ENCODE measurements around the gene USP31.
"Not testable (repeated sequence)": the region's sequence is repeated elsewhere in the genome, so short reads cannot be mapped to it uniquely, and the experiment has no call there.

The USP31 gene

DNA sequence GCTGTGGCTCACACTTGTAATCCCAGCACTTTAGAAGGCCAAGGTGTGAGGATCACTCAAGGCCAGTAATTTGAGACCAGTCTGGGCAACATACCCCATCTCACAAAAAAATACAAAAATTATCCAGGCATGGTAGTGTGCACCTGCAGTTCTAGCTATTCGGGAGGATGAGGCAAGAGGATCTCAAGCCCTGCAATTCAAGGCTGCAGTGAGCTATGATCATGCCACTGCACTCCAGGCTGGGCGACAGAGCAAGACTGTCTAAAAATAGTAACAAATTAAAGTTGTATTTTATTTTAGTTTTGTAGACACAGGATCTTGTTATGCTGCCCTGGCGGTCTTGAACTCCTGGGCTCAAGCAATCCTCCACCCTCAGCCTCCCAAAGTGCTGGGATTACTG lies 18.2 kb downstream of the USP31 start:
- no peak for DNase-seq

DNA sequence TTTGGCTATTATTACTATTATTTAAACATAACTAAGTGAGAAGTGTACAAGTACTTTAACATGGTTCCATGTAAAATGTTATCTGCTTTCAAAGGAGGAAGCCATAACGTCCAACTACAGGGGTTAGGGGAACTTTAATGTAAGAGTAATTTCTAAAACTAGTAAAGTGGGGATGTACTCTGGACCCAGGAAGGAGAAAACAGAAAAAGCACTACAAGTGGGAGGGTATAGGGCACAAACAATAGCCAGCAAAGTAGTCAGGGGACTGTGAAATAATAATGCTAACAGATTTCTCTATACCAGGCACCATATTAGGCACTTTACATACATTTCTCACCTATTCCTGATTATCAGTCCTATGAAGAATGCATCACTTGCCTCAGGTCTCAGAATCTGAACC lies 19.6 kb downstream of the USP31 start:
- no peak for DNase-seq

DNA sequence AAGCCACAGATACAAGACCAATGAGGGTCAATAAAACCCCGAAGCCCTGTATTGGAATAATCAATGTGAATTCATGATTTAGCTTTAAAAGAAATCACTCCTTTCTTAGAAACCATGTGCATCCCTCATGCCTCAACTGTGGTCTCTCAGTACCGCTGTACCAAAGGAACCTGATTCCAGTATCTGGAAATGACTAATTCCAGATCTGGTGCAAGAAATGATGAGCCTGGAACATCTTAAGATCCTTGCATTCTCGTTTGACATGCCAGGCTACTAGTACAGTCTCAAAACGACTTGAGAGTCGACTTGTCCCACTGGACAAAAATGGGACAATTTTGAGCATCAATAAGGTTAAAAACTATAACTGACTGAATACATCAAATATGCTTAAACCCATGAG lies 21.2 kb downstream of the USP31 start:
- no peak for DNase-seq

DNA sequence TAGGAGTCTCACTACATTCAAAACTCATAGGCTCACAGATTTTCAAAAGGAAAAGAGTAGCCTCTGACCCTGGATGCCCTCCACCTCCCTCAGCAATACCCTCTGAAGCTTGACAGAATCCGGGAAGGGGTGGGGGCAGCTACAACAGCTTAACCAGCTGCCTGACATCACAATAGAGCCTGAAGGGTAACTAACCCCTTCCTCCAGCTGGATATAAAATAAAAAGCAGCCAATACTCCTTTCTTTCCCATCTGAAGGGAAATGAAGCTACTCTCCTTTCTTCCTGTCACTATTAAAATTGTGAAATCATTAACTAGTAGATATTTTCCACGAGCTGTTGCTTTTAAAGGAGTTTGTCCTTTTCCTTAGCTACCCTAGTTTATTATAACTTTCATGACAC lies 24.0 kb downstream of the USP31 start:
- DNase-seq = no peak

DNA sequence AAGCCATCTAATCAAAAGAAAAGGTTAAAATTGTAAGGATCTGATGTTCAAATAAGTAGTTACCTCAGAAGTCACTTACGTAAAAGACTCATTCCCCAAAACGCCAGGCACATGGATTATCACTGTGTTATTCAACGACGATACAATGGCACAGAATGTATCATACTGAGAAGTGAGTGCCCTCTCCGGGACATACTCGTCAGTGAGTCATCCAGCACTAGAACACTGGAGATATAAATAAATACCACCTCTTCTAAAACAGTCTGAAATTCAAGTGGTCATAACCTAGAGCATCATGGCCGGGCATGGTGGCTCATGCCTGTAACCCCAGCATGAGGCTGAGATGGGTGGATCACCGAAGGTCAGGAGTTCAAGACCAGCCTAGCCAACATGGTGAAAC lies 24.9 kb downstream of the USP31 start:
- no peak for DNase-seq

DNA sequence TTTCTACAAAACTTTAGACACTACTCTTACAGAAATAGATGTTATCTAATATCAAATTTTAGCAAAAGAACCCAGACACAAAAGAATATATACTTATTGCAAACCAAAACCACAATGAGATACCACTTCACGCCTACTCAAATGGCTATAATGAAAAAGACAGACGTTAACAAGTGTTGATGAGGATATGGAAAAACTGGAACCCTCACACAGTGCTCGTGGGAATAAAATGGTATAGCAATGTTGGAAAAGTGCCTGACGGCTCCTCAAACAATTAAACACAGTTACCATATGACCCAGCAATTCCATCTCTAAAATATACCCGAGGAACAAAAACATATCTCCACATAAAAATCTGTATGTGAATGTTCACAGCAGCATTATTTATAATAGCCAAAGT lies 27.1 kb downstream of the USP31 start:
- no peak for DNase-seq

DNA sequence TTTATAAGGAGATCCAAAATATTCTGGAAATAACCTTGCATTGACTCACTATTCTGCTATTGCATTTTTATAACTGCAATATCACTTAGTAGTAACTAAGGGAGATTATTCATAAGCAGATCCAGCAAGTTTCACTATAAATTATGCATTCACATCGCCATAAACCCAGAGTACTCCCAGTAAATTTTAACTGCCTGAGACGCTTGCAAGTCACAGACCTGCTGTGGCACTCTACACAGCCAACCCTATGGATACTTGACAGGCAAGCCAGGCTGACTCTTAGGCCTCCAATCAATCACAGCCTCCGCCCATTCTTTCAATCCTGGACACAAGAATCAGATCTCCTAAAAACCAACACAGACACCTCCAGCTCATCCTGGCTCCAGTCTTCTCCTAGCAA lies 28.2 kb downstream of the USP31 start:
- no peak for DNase-seq

DNA sequence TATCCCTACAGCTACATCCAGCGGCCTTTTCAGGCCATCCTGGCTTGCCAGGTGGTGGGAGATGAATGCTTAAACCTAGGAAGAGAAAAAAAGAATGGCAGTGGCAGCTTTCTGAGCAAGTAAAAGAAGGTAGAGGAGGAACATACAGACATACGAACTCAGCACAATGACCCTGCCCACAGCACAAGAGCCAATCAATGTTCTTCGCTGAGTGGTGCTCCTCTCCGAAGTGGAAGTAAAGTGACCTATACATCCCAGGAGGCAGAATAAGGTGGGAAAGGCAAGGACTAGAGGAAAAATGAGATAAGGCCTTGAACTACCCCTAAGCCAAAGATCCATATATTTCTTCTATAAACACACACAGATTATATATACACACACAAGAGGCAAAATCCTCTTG lies 28.7 kb downstream of the USP31 start:
- no peak for DNase-seq

DNA sequence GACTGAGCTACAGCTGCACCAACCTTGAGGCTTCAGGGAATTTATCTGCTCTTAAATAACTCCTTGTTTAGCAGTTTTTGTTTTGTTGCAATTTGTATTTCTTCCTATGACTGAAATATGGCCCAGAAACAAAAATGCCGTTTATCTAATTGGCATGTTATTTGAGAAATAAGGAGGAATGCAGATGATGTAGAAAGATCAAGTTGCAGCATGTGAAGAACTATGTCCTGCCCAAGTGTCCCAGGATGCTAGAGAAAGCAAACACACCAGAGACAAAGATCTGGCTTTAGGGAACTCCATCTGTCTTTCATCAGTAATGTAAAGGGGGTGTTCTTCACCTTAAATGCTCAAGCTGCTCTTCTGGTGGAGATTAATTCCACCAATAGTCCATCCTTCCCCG lies 29.7 kb downstream of the USP31 start:
- no peak for DNase-seq

DNA sequence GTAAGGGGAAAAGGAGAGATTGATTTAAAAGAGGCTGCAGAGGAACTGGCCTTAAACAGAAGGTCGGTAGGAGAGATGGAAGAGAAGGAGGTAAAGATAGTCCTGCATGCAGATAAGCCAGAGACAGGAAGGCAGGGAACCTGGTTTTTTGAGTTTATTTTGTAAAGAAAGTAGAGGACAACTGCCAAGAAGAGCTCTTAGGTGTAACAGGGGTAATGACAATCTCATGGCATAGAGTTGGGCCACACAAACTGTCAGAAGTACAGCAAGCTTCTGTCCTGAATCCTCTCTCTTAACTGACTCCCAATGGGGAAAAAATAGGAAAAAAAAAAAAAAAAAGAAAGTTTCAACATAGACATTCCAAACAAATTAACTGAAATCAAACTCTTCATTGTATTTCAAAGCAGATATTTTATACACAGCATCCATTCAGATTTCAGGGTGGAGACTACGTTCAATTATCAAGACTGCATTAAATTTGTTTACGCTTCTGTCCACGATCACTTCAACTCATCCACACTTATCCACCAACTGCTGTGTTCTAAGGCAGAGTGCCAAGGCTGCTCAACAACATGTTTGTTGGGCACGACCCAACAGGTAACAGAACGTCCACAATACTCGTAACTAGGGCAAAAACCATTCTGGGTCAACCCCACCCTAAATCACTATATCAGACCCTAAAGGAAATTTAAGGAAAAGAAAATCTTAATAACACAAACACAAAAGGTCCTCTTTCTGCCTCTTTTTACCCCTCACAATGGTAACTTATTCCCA lies 34.9 kb downstream of the USP31 start:
- DNase-seq = no peak

DNA sequence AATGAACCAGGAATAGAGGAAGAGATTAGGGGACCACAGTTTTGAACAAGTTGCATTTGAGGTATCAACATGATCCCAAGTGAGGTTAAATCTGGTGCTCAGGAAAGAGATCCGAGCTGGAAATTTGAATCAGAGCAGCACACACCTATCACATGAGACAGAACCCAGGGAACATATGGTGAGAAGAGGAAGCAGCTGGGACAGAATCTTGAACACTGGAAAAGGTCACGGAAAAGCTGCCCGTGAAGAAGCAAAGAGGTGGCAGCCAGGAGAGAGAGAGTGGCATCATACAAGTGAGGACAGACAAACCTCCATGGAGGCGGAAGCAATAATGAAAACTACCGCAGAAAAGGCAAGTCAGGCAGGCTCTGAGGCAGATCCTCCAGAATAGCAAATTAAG lies 36.1 kb downstream of the USP31 start:
- no peak for DNase-seq

DNA sequence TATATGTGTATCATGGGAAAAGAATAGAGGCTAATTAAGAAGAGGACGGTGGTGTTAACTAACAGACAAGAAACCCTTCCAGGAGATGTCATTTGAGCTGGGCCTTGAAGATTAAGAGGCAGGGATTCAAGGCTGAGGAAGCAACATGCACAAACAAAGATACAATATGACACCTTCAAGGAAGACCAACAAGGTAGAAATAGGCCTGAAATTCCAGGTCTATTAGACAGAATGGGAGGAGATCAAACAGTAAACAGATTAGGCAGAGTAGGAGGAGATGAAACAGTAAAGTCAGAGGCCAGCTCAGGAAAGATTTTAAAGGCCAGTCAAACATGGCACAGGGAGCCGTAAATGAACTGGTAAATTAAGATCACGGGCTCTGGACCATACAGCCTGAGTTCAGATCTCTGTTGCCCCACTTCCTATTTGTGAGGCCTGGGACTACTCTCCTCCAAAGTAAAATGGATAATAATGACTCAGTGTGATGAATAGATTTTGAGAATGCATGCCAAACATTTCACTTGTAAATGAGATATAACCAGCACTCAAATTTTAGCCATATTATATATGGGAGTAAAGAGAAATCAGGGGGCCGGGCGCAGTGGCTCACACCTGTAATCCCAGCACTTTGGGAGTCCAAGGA lies 38.9 kb downstream of the USP31 start:
- no peak for DNase-seq

DNA sequence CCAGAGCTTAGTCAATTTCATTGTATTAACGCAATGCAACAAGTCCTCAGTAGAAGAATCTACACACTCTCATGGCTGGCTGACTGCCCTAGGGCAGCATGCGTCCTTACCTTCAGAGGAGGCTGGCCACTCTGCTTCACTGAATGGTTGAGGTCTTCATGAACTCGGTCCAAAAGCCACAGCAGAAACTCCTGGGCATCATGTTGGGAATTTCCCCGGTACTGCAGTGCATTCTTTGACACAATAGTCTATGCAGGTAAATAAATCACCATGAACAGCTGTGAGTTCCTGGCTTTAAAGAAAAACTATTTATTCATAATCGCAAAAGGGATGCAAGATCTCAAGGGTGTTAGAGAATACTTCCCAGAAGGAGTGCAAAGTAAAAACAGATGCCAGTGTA lies 41.3 kb downstream of the USP31 start:
- DNase-seq = no peak

DNA sequence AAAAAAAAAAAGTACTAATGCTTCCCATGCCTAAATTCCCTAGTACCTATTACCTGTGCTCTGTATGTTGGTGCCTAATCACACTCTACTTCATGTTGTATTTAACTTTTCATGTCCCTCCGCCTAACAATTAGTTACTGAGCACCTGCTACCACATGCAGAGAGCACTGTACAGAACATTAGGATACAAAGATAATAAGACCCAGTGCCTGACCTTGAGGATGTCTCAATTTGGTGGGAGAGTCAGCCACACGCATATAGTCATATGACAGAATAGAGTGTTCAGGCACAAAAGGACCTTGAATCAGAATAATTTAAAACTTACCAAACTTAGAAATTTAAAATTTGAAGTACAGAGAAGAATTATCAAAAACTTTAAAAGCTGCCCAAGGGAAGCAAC lies 42.1 kb downstream of the USP31 start:
- no peak for DNase-seq

DNA sequence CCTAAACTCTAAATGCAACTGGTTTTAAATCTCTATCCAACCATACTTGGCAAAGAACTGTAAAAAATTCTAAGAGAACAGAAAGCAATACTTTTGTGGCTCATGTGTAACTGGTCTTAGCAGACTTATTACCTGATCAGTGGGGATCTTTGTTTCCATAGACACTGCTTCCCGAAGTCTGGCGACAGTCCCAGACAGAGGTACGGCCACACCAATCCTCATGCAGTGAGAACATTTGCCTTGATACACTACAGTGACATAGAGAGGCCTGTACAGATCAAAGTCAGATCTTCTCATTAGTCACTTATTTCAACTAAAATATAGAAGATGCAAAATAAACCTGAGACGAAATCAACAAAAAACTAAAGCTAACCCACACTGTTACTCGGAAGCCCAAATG lies 43.9 kb downstream of the USP31 start:
- DNase-seq = no peak

DNA sequence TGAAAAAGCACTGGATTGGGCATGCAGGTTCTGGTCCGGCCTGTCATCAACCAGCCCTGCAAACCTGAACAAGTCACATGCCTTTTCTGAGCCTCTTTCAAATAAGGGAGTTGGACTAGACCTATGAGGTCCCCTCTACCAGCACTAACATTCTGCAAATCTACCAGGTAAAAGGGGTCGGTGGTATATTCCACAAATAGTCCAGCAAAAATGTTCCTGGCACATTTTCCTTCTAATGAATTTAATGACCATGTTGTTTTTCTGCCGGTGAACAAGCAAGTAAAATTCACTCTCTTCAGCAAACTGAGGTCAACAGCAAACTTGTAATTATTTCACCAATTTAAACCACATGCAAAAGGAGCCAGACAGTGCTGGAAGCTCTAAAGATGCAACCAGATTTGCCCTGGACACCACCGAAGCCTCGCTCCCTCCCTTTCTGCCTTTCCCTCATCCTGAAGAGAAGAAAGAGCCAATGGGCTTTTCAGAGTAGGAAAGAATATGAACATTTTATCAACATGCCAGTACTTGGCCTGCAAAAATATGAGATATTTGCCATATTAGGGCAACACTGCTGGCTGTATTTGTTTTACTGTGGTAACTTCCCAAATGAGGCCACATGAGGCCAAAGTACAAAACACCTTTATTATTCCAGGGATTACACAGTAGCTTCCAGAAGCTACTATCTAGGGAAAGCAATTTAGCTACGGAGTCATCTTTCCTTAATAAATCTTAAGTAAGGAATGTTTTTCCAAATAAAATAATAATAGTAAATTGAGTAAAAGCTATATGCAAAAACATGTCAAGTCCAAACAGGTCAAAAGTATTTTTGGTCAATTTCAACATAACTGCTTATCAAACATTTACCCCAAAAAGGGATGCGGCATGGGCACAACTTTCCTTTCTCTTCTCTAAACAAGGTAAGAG lies 45.0 kb downstream of the USP31 start:
- no peak for DNase-seq

DNA sequence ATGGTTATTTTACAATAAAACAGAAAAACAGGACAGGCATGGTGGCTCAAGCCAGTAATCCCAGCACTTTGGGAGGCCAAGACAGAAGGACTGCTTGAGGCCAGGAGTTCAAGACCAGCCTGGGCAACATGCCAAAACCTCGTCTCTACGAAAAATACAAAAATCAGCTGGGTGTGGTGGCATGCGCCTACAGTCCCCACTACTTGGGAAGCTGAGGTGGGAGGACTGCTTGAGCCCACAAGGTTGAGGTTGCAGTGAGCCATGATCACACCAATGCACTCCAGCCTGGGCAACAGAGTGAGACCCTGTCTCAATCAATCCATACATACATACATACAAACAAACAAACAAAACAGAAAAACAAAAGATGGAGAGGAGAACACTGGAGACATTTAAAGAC lies 45.6 kb downstream of the USP31 start:
- no peak for DNase-seq

DNA sequence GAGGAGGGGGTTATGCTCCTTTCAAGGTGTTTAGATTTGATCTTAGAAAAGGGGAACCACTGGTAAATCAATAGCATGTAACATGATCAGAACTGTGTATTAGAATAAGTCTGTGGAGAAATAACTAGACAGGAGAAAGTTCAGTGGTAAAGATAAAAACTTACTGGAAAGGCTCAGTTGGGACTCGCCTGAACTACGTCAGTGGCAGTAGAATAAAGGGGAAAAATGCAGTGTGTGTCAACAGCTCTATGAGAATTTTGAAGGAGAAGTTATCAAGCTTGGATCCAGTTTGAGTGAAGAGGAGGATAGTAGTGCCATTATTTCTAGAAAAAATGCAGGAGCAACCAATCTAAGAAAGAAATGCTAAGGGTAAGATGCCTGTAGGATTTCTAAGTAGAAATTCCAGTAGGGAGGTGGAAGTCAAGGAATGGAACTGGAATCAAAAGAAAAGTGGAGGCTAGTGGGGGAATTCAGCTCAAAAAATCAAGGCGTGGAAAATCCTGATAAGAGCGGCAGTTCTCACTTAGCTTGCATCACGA lies 48.2 kb downstream of the USP31 start:
- DNase-seq = no peak

DNA sequence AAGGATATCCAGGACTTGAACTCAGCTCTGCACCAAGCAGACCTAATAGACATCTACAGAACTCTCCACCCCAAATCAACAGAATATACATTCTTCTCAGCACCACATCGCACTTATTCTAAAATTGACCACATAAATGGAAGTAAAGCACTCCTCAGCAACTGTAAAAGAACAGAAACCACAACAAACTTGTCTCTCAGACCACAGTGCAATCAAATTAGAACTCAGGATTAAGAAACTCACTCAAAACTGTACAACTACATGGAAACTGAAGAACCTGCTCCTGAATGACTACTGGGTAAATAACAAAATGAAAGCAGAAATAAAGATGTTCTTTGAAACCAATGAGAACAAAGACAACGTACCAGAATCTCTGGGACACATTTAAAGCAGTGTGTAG lies 52.8 kb downstream of the USP31 start:
- DNase-seq = not testable (repeated sequence)

DNA sequence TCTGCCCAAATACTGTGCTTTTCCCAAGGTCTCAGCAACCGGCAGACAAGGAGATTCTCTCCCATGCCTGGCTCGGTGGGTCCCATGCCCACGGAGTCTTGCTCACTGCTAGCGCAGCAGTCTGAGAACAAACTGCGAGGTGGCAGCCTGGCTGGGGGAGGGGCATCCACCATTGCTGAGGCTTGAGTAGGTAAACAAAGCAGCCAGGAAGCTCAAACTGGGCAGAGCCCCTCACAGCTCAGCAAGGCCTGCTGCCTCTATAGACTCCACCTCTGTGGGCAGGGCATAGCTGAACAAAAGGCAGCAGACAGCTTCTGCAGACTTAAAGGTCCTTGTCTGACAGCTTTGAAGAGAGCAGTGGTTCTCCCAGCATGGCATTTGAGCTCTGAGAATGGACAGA lies 55.1 kb downstream of the USP31 start:
- not testable (repeated sequence) for DNase-seq

DNA sequence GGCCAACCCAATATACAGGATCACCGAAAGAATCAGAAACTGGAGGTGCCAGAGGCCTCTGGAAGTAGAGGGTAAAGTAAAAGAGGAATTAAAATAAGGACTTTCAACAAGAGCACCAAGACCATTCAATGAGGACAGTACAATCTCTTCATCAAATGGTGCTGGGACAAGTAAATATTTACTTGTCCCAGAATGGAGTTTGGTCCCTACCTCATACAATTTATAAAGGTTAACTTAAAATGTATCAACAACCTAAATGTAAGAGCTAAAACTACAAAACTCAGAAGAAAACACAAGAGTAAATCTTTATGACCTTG lies 56.5 kb downstream of the USP31 start:
- no peak for DNase-seq

DNA sequence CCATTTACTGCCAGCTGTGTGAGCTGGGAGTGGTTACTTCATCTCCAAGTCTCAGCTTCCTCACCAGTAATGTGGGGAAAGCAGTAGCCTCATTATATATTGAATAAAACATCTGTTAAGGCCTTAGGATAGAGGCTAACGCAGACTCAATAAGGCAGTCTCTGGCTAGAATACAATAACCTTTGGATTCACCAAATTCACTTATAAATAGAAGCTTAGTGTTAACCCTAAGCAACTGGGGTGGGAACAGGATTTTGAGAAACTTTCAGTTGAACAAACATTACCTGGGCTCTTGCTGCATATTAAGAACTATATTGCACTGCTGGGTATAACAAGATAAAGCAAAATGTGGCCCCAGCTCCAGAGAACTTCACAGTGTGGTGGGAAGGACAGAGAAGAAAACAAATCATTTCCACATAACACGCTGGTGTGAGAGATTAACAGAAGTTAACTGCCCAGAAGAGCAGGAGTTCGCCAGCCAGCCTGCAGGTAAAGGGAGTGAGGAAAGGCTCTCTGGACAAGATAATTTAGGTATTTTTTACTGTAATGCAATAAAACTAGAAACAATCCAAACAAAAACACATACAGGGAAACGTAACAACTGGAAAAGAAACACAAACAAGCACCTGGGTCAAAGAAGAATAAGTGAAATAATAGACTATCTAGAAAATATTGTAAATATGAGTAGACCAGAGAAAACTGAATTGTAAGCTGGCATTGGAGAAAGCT lies 57.0 kb downstream of the USP31 start:
- DNase-seq = no peak

DNA sequence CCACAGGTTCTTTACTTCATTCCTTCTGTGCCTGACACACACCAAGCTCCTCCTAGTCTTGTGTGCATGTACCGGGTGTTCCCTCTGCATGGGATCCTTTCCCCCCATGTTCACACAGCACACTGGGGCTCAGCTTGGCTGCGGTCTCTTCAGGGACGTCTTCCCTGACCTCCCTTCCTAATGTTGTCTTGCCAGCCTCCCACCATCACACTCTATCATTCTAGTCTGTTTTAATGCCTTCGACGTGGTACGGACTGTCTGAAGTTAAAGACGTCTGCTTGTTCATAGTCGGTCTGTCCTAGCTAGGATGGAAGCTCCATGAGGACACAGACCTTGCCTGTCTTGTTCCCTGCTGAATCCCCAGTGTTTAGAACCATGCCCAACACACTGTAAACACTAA lies 60.1 kb downstream of the USP31 start:
- DNase-seq = no peak

All from stimulated activated naive CD4-positive, alpha-beta T cell treated with Interleukin-2 at 50 U/mL for 16 hours (primary cell).